H1 (cell line): Measurements from ENCODE around the gene FMN2. TPM values are rescaled to one million over a fixed set of nuclear protein-coding genes. Genes with fewer than 3 reads are reported as not detected.

Experiments
- CTCF ChIA-PET: fragments of 300-600 bp; sonication (Branson Sonifier 250); formaldehyde crosslinking; loops from one replicate; lab custom pipeline; 2021; ENCODE audit not compliant: partially characterized antibody; lab: Charles Lee
- POLR2A ChIA-PET: fragments of 300-600 bp; sonication (Branson Sonifier 250); formaldehyde crosslinking; loops from one replicate; lab custom pipeline; 2021; ENCODE audit warnings: inconsistent platforms; ENCODE audit not compliant: partially characterized antibody; lab: Charles Lee
- DNase-seq, 2 experiments: peaks; one replicate each; pipeline versions ENCODE4 v3.0.0 to v3.0.0-alpha.2; 2010 to 2022; ENCODE audit warnings: low spot score in 2 of 2, low read depth in 1 of 2, mixed read lengths in 1 of 2
- FAIRE-seq: peaks from 2 replicates; lab custom pipeline; 2011; peaks lifted over from hg19 to GRCh38; lab: Jason Lieb, UNC
- H2AFZ ChIP-seq: 2 replicates; pipeline ENCODE4 v1.8.1; 2012; ENCODE audit warnings: low read length, inconsistent platforms
- H2AK5ac ChIP-seq: 2 replicates; pipeline ENCODE4 v1.6.1; 2013; ENCODE audit warnings: low read depth, low read length
- H2BK120ac ChIP-seq: replicated peaks from 2 replicates; pipeline ENCODE3; 2013; ENCODE audit warnings: low read depth, low read length, inconsistent platforms
- H2BK12ac ChIP-seq: 2 replicates; pipeline ENCODE4 v1.6.1; 2013; ENCODE audit warnings: low read depth, low read length
- H2BK15ac ChIP-seq: 2 replicates; pipeline ENCODE4 v1.6.1; 2013; ENCODE audit warnings: low read length
- H2BK20ac ChIP-seq: 2 replicates; pipeline ENCODE4 v1.6.1; 2013; ENCODE audit warnings: low read length
- H2BK5ac ChIP-seq: 2 replicates; pipeline ENCODE4 v1.6.1; 2013; ENCODE audit warnings: low read depth, low read length
- H3K14ac ChIP-seq: 2 replicates; pipeline ENCODE4 v1.6.1; 2013; ENCODE audit warnings: inconsistent platforms; ENCODE audit not compliant: insufficient read length
- H3K18ac ChIP-seq: 2 replicates; pipeline ENCODE4 v1.6.1; 2013; ENCODE audit warnings: low read length; ENCODE audit errors: extremely low read depth
- H3K23ac ChIP-seq: 2 replicates; pipeline ENCODE4 v1.6.1; 2013; ENCODE audit warnings: inconsistent platforms; ENCODE audit not compliant: insufficient read length
- H3K23me2 ChIP-seq: 2 replicates; pipeline ENCODE4 v1.6.1; 2013; ENCODE audit warnings: low read depth, low read length
- H3K27ac ChIP-seq: 2 replicates; pipeline ENCODE4 v1.6.1; 2011; ENCODE audit warnings: low read depth, low read length, inconsistent platforms
- H3K27me3 ChIP-seq, 4 experiments: replicated peaks in 1 of 4; 1 replicate in 1 of 4; 2 replicates in 3 of 4; pipeline versions ENCODE4 v1.6.1 to v1.8.1; 2011 to 2013; ENCODE audit warnings: low read length in 3 of 4, mild to moderate bottlenecking in 3 of 4, inconsistent platforms in 2 of 4, mixed read lengths in 2 of 4, moderate library complexity in 1 of 4; ENCODE audit not compliant: control insufficient read depth in 3 of 4, insufficient read depth in 3 of 4; ENCODE audit errors: extremely low read depth in 1 of 4
- H3K36me3 ChIP-seq, 4 experiments: 2 replicates each; pipeline versions ENCODE4 v1.6.1 to v1.8.1; 2011 to 2013; ENCODE audit warnings: mild to moderate bottlenecking in 4 of 4, low read length in 3 of 4, moderate library complexity in 2 of 4, control low read depth in 1 of 4, inconsistent platforms in 1 of 4; ENCODE audit not compliant: insufficient read depth in 4 of 4, control insufficient read depth in 2 of 4
- H3K4ac ChIP-seq: replicated peaks from 2 replicates; pipeline ENCODE3; 2013; ENCODE audit warnings: low read length, low read depth, mixed read lengths, inconsistent platforms; ENCODE audit not compliant: insufficient read length
- H3K4me1 ChIP-seq, 4 experiments: replicated peaks in 1 of 4; 1 replicate in 1 of 4; 2 replicates in 3 of 4; pipeline versions ENCODE4 v1.6.1 to v1.8.1; 2011 to 2013; ENCODE audit warnings: low read length in 3 of 4, inconsistent platforms in 2 of 4, mixed read lengths in 1 of 4; ENCODE audit not compliant: insufficient read depth in 4 of 4, control insufficient read depth in 3 of 4
- H3K4me2 ChIP-seq, 2 experiments: 2 replicates each; pipeline versions ENCODE4 v1.6.1 to v1.8.1; 2011 to 2013; ENCODE audit warnings: low read depth in 2 of 2, low read length in 2 of 2, control low read depth in 1 of 2, inconsistent platforms in 1 of 2, mild to moderate bottlenecking in 1 of 2; ENCODE audit not compliant: insufficient read depth in 1 of 2
- H3K4me3 ChIP-seq, 4 experiments: fragments of 200-600, 300-600 bp in 1 of 4; sonication (generic), shearing (Covaris generic), sonication (Bioruptor Twin) in 1 of 4; 2 replicates each; pipeline versions ENCODE4 v1.5.1 to v1.8.1; 2011 to 2016; ENCODE audit warnings: low read length in 4 of 4, low read depth in 3 of 4, control low read depth in 2 of 4, inconsistent platforms in 2 of 4, mild to moderate bottlenecking in 2 of 4, mixed read lengths in 1 of 4, moderate library complexity in 1 of 4; ENCODE audit not compliant: insufficient read depth in 2 of 4; ENCODE audit errors: extremely low read depth in 1 of 4
- H3K56ac ChIP-seq: replicated peaks from 2 replicates; pipeline ENCODE3; 2013; ENCODE audit warnings: low read depth, mild to moderate bottlenecking, mixed read lengths, low read length, inconsistent platforms; ENCODE audit not compliant: insufficient read length
- H3K79me1 ChIP-seq: 2 replicates; pipeline ENCODE4 v1.6.1; 2013; ENCODE audit warnings: low read depth, low read length, control low read depth
- H3K79me2 ChIP-seq, 2 experiments: 2 replicates each; pipeline versions ENCODE4 v1.6.1 to v1.8.1; 2012 to 2013; ENCODE audit warnings: low read length in 2 of 2, mild to moderate bottlenecking in 2 of 2, inconsistent platforms in 1 of 2; ENCODE audit not compliant: insufficient read depth in 2 of 2, control insufficient read depth in 1 of 2
- H3K9ac ChIP-seq, 4 experiments: replicated peaks in 1 of 4; 1 replicate in 1 of 4; 2 replicates in 3 of 4; pipeline versions ENCODE4 v1.6.1 to v1.8.1; 2011 to 2013; ENCODE audit warnings: low read depth in 3 of 4, low read length in 3 of 4, control low read depth in 2 of 4, mild to moderate bottlenecking in 2 of 4, moderate library complexity in 2 of 4, inconsistent platforms in 1 of 4; ENCODE audit errors: extremely low read depth in 1 of 4
- H3K9me3 ChIP-seq, 2 experiments: 2 replicates each; pipeline versions ENCODE4 v1.6.1 to v1.8.1; 2012 to 2013; ENCODE audit warnings: mild to moderate bottlenecking in 2 of 2, moderate library complexity in 2 of 2, control low read depth in 1 of 2, inconsistent platforms in 1 of 2, low read depth in 1 of 2, low read length in 1 of 2, mixed read lengths in 1 of 2; ENCODE audit not compliant: insufficient read depth in 2 of 2
- H4K20me1 ChIP-seq, 2 experiments: replicated peaks in 1 of 2; 2 replicates each; pipeline versions ENCODE3 to v1.8.1; 2011 to 2013; ENCODE audit warnings: inconsistent platforms in 2 of 2, low read length in 2 of 2, mild to moderate bottlenecking in 1 of 2; ENCODE audit not compliant: insufficient read depth in 2 of 2, control insufficient read depth in 1 of 2
- H4K5ac ChIP-seq: 2 replicates; pipeline ENCODE4 v1.6.1; 2013; ENCODE audit warnings: low read length, low read depth, mixed read lengths, inconsistent platforms; ENCODE audit not compliant: insufficient read length
- H4K8ac ChIP-seq: 2 replicates; pipeline ENCODE4 v1.8.0; 2013; ENCODE audit warnings: mild to moderate bottlenecking, moderate library complexity, low read length, inconsistent platforms; ENCODE audit not compliant: insufficient read depth; ENCODE audit errors: extremely low read depth
- H4K91ac ChIP-seq: replicated peaks from 2 replicates; pipeline ENCODE3; 2013; ENCODE audit warnings: low read length, mixed read lengths, inconsistent platforms; ENCODE audit not compliant: insufficient read length
- CREB1 ChIP-seq: IDR thresholded peaks from 2 replicates; pipeline ENCODE4 v1.6.1; 2012; ENCODE audit warnings: inconsistent platforms
- YY1 ChIP-seq: IDR thresholded peaks from 2 replicates; pipeline ENCODE4 v1.6.1; 2011; ENCODE audit warnings: low read depth, mild to moderate bottlenecking, low read length
- WGBS, 2 experiments: shearing (Covaris generic) in 1 of 2; methylation state at CpG; one replicate each; pipeline versions ENCODE4 v1.1.6 to v1.1.7; 2013 to 2015; ENCODE audit warnings: low lambda C conversion rate in 2 of 2, mixed read lengths in 2 of 2, inconsistent platforms in 1 of 2, low coverage in 1 of 2, missing lambda C conversion rate in 1 of 2; ENCODE audit not compliant: insufficient replicate concordance in 2 of 2, insufficient coverage in 1 of 2, insufficient read length in 1 of 2; ENCODE audit errors: extremely low coverage in 1 of 2, missing lambda C conversion rate in 1 of 2; 5-methylcytosine and 5-hydroxymethylcytosine counted together
- polyA plus RNA-seq, 7 experiments: library from polyadenylated mRNA; depleted of rRNA in 3 of 7; stranded (reverse) in 5 of 7; unstranded in 2 of 7; fragments of >200 nt in 5 of 7; fragments of 200-250 nt in 2 of 7; gene quantifications; 1 replicate in 5 of 7; 2 replicates in 1 of 7; 4 replicates in 1 of 7; pipeline versions ENCODE4 v1.2.1 to v1.2.3, GENCODE V29; 2011 to 2013; ENCODE audit warnings: missing spikeins in 2 of 7, mixed read lengths in 2 of 7
- total RNA-seq: library from RNA; stranded (reverse); fragmentation: NEBNext Ultra II Directional; extraction: Animal tissue kit (Norgen Biotek cat#: 25700); gene quantifications from 2 replicates; pipeline ENCODE4 v1.2.1, GENCODE V29; 2021

FMN2 gene
- total and polyA plus RNA-seq, 2 of the 8 experiments (the other 6 are each of a cell fraction or from before 2014, with no cell fraction given): 0.83 to 2.0 TPM

- Histone ChIP-seq H3K4me1 (no peaks in the 10 kb centered on the region), H4K20me1 (no peaks in the 10 kb centered on the region), H3K79me2 (no peaks in the 10 kb centered on the region), H2BK20ac (no peak overlapping the region), H3K9me3 (no peaks in the 10 kb centered on the region), H2AFZ (no peak overlapping the region), H4K5ac (no peak overlapping the region), H3K18ac (no peak overlapping the region), H2AK5ac (no peak overlapping the region), H3K23ac (no peak overlapping the region), H3K14ac (no peak overlapping the region), H3K79me1 (no peaks in the 10 kb centered on the region), H3K9ac (no peak overlapping the region), H3K27ac (no peak overlapping the region), H4K91ac (no peak overlapping the region), H3K56ac (no peak overlapping the region), H2BK12ac (no peak overlapping the region), H3K4me3 (no peak overlapping the region), H3K36me3 (no peaks in the 10 kb centered on the region), H3K27me3 (no peaks in the 10 kb centered on the region), H3K4me2 (no peak overlapping the region), H3K23me2 (no peaks in the 10 kb centered on the region), H4K8ac (no peak overlapping the region), H2BK120ac (no peak overlapping the region), H3K4ac (no peak overlapping the region), H2BK5ac (no peak overlapping the region), H2BK15ac (no peak overlapping the region)
- DNase-seq: no peak
- 94% methylated on average over 1 of the region's 1 CpG; no CpG with 5 or more reads in 1 of the 2 experiments for WGBS, 2 experiments
- TF ChIP-seq YY1: no peak
- TF ChIP-seq CREB1: 0 out of 2 replicates have a peak, but pooled peaks have one; percentile 15
- POLR2A ChIA-PET: no interaction called here
- FAIRE-seq: no peak
- CTCF ChIA-PET: interaction anchor here (1.1 kb wide), 1 partner anchor 103 kb away, joined by 3 read pairs; no protein-coding TSS in a partner anchor
Measured at GRCh38 chr1:240351690-240352089, 260.0 kb downstream of the FMN2 start.
